ENCODE results near the gene ATP2C1.

DNA sequence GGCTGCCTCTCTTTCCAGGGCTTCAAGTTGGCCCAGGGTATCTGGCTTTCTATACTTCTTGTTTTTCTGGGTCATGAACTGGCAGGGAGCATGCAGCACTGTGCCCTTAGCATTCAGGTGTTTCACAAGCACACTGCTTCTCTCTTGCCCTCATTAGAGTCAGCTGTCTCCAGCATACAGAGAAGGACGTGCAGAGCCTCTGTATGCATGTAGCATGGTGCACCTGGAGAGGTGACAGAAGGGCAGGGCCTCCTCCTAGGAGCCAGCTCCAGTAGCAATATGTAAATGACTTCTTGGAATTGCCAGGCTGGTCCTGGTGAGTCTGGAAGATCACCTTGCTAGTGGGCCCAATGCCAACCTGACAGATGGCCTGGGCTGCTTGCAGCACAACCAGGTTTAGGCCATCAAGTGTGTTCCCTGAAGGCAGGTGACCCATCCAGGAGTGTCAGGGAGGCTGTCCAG lies 44.8 kb upstream of the ATP2C1 start:
- TF ChIP-seq, protein P1, sequence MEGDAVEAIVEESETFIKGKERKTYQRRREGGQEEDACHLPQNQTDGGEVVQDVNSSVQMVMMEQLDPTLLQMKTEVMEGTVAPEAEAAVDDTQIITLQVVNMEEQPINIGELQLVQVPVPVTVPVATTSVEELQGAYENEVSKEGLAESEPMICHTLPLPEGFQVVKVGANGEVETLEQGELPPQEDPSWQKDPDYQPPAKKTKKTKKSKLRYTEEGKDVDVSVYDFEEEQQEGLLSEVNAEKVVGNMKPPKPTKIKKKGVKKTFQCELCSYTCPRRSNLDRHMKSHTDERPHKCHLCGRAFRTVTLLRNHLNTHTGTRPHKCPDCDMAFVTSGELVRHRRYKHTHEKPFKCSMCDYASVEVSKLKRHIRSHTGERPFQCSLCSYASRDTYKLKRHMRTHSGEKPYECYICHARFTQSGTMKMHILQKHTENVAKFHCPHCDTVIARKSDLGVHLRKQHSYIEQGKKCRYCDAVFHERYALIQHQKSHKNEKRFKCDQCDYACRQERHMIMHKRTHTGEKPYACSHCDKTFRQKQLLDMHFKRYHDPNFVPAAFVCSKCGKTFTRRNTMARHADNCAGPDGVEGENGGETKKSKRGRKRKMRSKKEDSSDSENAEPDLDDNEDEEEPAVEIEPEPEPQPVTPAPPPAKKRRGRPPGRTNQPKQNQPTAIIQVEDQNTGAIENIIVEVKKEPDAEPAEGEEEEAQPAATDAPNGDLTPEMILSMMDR (IDR thresholded peaks at IDR 0.05; ENCODE audit: low read depth, low read length): no peak
- no peak for TF ChIP-seq POLR2A (IDR thresholded peaks at IDR 0.05; ENCODE audit: extremely low read depth, insufficient read length)
- TF ChIP-seq MYC (IDR thresholded peaks at IDR 0.05; ENCODE audit: low read depth, low read length): peak; percentile 53; the same call in 1 of the 2 replicates

Measured in NB4 (cell line).